Activated naive CD4-positive, alpha-beta T cell treated with anti-CD3 and anti-CD28 coated beads, Interleukin-2, amount 10 ng/mL, durations not matched to agents 7 days and 5 days (primary cell): ENCODE results near the gene C17orf50.

ENCODE experiments used
- CTCF ChIA-PET: fragments of 350-600 bp; sonication (Branson Sonifier 250); formaldehyde crosslinking; loops from one replicate; lab custom pipeline; 2021; ENCODE audit warnings: antibody characterized with exemption; lab: Charles Lee
- DNase-seq: peaks from one replicate; pipeline ENCODE4 v3.0.0-alpha.2; 2020
- H3K27ac Mint-ChIP-seq: one replicate; pipeline ENCODE4 v1.8.0; 2021; ENCODE audit warnings: mild to moderate bottlenecking, moderate library complexity, mixed read lengths
- H3K27me3 Mint-ChIP-seq: one replicate; pipeline ENCODE4 v1.8.0; 2021; ENCODE audit warnings: mild to moderate bottlenecking, mixed read lengths
- H3K36me3 Mint-ChIP-seq: one replicate; pipeline ENCODE4 v1.8.0; 2021; ENCODE audit warnings: mixed read lengths
- H3K4me1 Mint-ChIP-seq: one replicate; pipeline ENCODE4 v1.8.0; 2021; ENCODE audit warnings: mixed read lengths
- H3K4me3 Mint-ChIP-seq: one replicate; pipeline ENCODE4 v1.8.0; 2021; ENCODE audit warnings: mild to moderate bottlenecking, moderate library complexity, mixed read lengths
- H3K9me3 Mint-ChIP-seq: one replicate; pipeline ENCODE4 v1.8.0; 2021; ENCODE audit warnings: mixed read lengths

Gene C17orf50

DNA sequence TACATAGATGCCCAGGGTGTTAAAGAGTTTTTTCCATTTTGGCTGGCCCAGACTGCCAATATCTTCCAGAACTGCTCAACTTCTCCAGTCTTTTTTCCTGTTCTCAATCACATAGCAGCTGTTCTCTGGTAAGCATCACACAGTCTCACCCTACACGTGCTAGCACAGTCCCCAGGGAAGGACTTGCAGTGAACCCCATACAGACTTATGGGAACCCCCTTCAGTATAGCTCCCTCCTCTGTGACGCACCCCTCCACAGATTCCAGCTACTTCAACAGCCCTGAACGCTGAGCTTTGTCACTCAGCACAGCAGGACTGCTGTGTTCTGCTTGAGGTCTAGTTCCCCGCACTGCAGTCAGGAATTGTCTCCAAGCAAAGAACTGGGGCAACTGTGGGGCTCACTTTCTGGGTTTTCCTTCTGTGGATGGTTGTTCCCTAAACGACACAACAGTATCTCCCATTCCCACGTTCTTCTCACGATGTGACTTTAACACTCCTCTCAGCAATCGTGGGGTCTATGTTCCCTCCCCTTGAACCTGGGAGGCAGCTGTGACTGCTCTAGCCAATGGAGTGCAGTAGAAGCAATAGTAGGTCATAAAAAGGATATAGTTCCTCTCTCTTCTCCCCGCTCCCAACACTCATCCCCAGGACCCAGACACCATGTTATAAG lies 31.1 kb downstream of the C17orf50 start:
- H3K9me3 Mint-ChIP-seq: no peaks in the 10 kb centered on the region
- peaks cover 25% of the 10 kb centered on the region for H3K4me1 Mint-ChIP-seq
- no peak overlapping the region for H3K27ac Mint-ChIP-seq
- H3K4me3 Mint-ChIP-seq: no peak overlapping the region
- CTCF ChIA-PET: interaction anchor here (2.0 to 2.7 kb wide), 2 partner anchors 13 to 27 kb away, joined by 7 to 10 read pairs; no protein-coding TSS in a partner anchor
- H3K27me3 Mint-ChIP-seq: peaks cover 67% of the 10 kb centered on the region
- no peaks in the 10 kb centered on the region for H3K36me3 Mint-ChIP-seq
- no peak for DNase-seq

DNA sequence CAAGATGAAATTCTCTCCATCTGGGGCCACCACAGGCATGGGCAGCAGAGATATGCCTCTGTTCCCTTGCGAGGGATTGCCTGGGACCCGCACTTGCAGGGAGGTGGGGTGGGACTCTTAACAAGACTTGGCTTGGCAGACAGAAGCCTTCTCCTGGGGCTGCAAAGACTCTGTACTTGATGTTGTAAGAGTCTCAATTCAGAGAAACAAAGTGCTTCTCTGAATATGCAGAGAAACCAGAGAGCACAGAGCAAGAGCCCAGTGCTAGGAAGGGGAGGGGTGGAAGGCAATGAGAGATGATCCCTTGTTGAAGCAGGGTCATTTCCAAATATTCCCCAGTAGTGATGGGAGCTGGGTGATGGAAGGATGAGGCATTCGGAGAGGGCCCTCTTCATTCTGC lies 32.6 kb downstream of the C17orf50 start:
- Mint-ChIP-seq H3K4me3 (no peak overlapping the region), H3K9me3 (no peaks in the 10 kb centered on the region), H3K36me3 (no peaks in the 10 kb centered on the region), H3K4me1 (peaks cover 25% of the 10 kb centered on the region), H3K27ac (no peak overlapping the region), H3K27me3 (peaks cover 67% of the 10 kb centered on the region)
- no peak for DNase-seq
- CTCF ChIA-PET: interaction anchor here (2.0 to 2.7 kb wide), 2 partner anchors 11 to 29 kb away, joined by 7 to 10 read pairs; no protein-coding TSS in a partner anchor

DNA sequence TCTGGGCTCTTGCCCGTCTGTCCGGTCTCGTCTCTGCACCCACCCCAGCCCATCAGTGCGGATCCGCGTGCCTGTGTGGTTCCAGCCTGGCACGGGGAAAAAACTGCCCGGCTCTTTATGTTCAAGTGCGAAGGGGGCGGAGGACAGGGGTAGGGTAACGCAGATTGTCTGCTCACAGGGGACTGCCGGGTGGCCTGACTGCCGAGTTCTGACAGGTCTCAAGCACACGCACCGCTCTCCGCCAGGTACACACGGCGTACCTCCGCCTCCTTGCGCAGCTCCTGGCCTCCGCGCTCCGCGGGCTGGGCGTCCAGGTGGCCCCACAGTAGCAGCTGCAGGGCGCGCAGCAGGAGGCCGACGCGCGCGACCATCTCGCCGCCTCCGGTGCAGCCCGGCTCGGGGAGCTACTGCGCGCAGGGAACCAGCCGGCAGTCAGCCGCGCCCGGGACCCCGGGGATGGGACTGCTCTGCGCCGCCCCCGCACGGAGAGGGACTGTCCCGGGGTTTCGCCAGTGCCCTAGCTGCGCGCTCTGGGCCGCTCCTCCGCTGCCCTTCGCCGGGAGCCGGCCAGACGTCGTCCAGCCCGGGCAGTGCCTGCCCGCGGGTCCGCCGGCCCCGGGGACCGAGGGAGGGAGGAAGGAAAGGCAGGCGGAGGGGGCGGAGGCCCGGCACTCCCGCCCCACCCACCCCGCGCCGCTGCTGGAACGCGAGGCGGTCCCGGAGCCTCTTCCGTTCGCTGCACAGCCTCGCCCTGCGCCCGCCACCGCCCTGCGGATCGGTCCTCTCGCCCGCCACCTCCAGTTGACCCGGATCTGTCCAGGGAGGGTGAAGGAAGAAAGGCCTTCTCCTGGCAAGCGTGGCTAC lies 34.6 kb downstream of the C17orf50 start, which contains the start of gene MMP28:
Gene MMP28, minus strand, starts transcription at position 635 of the 864 bp plus-strand sequence. Its CDS starts 264 bp downstream, at position 371.
- DNase-seq: peak; percentile 56
- H3K36me3 Mint-ChIP-seq: no peaks in the 10 kb centered on the region
- H3K27me3 Mint-ChIP-seq: peaks cover 75% of the 10 kb centered on the region
- H3K27ac Mint-ChIP-seq: no peak within 1 kb of the TSS
- CTCF ChIA-PET: interaction anchor here (0.8 to 1.7 kb wide), 3 partner anchors 10 to 35 kb away, joined by 3 to 6 read pairs (median 4); partner anchors contain the start of genes C17orf50 and TAF15
- peak within 1 kb of the TSS; percentile 70 for H3K4me3 Mint-ChIP-seq
- H3K4me1 Mint-ChIP-seq: peaks cover 18% of the 10 kb centered on the region
- no peaks in the 10 kb centered on the region for H3K9me3 Mint-ChIP-seq

DNA sequence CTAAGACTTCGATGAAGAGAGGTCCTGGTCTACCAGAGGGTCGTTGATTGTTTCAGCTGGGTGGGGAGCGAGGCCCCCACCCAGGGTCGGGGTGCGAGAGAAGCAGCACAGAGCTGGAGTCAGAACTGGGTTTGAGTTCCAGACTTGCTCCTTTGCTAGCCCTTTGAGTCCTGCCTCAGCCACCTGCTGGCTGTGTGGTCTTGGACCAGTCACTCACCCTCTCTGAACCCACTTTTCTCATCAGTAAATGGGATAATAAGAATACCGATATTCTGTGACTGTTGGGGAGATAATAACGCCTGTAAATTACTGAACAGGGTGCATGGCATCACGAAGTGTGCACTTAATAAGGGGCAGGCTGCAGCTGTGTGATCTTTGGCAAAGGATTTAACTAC lies 35.2 kb downstream of the C17orf50 start:
- Mint-ChIP-seq H3K9me3 (no peaks in the 10 kb centered on the region), H3K27ac (no peak overlapping the region), H3K4me3 (peak overlapping the region; percentile 70), H3K36me3 (no peaks in the 10 kb centered on the region), H3K27me3 (peaks cover 76% of the 10 kb centered on the region), H3K4me1 (peaks cover 22% of the 10 kb centered on the region)
- CTCF ChIA-PET: interaction anchor here (0.7 to 2.5 kb wide), 7 partner anchors 9 to 36 kb away, joined by 3 to 18 read pairs (median 4); partner anchors contain the start of genes C17orf50 and TAF15
- DNase-seq: no peak

DNA sequence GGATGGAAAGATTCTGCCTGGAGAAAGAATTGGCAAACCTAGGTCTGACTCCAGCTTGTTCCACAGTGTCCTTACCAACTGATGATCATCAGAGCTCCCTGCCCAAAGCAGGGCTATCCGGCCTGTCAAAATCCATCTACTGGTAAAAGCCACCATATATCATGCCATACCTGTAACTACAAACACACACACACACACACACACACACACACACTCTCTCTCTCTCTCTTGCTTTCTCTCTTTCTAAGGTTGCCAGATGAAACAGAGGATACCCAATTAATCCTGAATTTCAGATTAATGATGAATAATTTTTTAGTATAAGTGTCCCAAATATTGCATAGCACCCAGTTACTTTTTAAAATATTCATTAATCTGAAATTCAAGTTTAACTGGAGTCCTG lies 36.3 kb downstream of the C17orf50 start:
- DNase-seq: no peak
- Mint-ChIP-seq H3K9me3 (no peaks in the 10 kb centered on the region), H3K4me3 (no peak overlapping the region), H3K27me3 (peaks cover 72% of the 10 kb centered on the region), H3K36me3 (no peaks in the 10 kb centered on the region), H3K27ac (no peak overlapping the region), H3K4me1 (peaks cover 32% of the 10 kb centered on the region)
- CTCF ChIA-PET: interaction anchor here (1.1 to 2.5 kb wide), 5 partner anchors 11 to 37 kb away, joined by 3 to 18 read pairs (median 6); partner anchors contain the start of gene C17orf50

DNA sequence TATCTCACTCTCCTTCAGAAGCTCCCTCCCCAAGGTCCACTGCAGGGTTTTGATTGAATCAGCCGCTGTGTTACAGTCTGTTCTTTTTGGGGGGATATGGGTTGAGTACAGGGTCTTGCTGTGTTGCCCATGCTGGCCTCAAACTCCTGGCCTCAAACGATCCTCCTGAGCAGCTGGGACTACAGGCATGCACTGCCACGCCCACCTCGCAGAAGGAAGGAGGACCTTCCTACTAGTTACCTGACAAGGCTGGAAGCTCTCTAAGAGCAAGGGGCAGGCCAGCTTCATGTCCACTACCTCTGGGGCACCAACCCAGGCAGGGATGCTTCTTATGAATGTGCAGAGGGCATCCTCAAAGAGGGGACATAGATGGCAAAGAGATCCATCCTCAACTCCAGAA lies 36.7 kb downstream of the C17orf50 start:
- H3K27me3 Mint-ChIP-seq: peaks cover 67% of the 10 kb centered on the region
- H3K4me1 Mint-ChIP-seq: peaks cover 34% of the 10 kb centered on the region

DNA sequence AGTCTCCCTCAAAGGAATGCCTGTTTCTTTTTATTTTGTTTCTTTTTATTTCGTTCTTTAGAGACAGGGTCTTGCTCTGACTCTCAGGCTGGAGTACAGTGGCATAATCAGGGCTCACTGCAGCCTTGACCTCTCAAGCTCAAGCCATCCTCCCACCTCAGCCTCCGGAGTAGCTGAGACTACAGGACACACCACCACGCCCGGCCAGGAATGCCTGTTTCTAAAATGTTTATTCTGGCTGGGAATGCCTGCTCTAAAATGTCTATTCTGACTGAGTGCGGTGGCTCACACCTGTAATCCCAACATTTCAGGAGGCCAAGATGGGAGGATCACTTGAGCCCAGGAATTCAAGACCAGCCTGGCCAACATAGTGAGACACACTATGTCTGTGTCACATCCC lies 37.2 kb downstream of the C17orf50 start:
- CTCF ChIA-PET: interaction anchor here (1.2 to 2.5 kb wide), 3 partner anchors 13 to 185 kb away, joined by 3 to 18 read pairs (median 3); no protein-coding TSS in a partner anchor
- H3K27ac Mint-ChIP-seq: no peak overlapping the region
- no peaks in the 10 kb centered on the region for H3K9me3 Mint-ChIP-seq
- no peaks in the 10 kb centered on the region for H3K36me3 Mint-ChIP-seq
- H3K4me3 Mint-ChIP-seq: no peak overlapping the region
- peaks cover 67% of the 10 kb centered on the region for H3K27me3 Mint-ChIP-seq
- H3K4me1 Mint-ChIP-seq: peaks cover 34% of the 10 kb centered on the region
- no peak for DNase-seq

More for the DNA sequence above, 36.7 kb downstream of the C17orf50 start:
- no peaks in the 10 kb centered on the region for H3K36me3 Mint-ChIP-seq
- CTCF ChIA-PET: interaction anchor here (1.5 to 2.5 kb wide), 3 partner anchors 11 to 33 kb away, joined by 3 to 18 read pairs (median 3); no protein-coding TSS in a partner anchor
- no peaks in the 10 kb centered on the region for H3K9me3 Mint-ChIP-seq
- H3K4me3 Mint-ChIP-seq: no peak overlapping the region
- no peak overlapping the region for H3K27ac Mint-ChIP-seq
- no peak for DNase-seq

DNA sequence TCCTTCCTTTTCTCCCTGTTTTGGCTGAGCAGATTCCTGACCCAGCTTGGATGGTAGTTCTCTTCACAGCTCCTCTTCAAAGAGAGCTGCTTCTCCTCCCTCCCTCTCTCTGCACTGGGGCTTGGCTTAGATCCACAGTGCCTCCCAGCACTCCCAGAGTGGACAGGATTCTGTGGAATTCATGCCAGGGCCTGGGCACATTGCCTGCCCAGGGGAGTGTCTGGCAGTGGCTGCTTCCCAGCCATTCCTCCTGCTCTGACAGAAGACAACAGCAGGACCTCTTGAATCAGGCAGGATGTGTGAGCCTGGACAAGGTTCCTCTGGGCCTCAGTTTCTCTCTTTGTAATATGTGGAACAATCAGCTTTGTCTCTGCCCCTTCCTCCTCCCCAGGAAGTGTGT lies 39.3 kb downstream of the C17orf50 start:
- Mint-ChIP-seq H3K36me3 (no peaks in the 10 kb centered on the region), H3K9me3 (no peaks in the 10 kb centered on the region), H3K27ac (no peak overlapping the region), H3K27me3 (peaks cover 47% of the 10 kb centered on the region), H3K4me3 (no peak overlapping the region), H3K4me1 (peaks cover 36% of the 10 kb centered on the region)
- no peak for DNase-seq
- CTCF ChIA-PET: interaction anchor here (1.0 to 1.1 kb wide), 3 partner anchors 9 to 36 kb away, joined by 3 to 4 read pairs (median 3); partner anchors contain the start of gene TAF15

DNA sequence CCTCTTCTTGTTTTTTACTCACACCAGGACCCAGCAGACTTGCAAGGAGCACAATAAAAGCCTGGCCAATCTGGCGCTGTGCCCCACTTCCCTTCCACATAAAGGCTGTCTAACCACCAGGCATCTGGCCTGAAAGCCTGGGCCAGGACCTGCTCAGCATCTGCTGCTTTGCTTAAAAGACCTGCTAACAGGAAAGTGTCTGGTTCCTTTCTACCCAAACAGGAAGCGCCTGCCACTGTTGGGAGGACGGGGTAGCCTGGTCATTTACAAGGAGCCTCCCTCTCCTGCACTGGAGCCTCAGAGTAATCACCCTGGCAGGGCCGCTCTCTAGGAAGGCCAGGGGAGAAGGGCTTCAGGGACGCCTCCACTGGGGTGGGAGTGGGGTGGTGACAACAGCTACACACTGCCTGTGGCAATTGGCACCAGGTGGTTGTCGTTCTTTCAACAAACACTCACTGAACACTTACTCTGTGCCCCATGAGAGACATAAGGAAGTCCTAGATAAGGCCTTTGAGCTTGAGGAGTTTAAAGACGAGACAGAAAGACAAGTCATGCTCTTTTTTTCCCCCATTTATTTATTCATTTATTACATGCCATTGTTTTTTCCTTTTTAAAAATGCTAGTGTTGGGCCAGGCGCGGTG lies 41.0 kb downstream of the C17orf50 start:
- H3K4me3 Mint-ChIP-seq: no peak overlapping the region
- peaks cover 35% of the 10 kb centered on the region for H3K27me3 Mint-ChIP-seq
- DNase-seq: peak; percentile 57
- peaks cover 31% of the 10 kb centered on the region for H3K4me1 Mint-ChIP-seq
- H3K9me3 Mint-ChIP-seq: no peaks in the 10 kb centered on the region
- CTCF ChIA-PET: interaction anchor here (11.7 kb wide), 1 partner anchor 34 kb away, joined by 219 read pairs; no protein-coding TSS in a partner anchor
- no peaks in the 10 kb centered on the region for H3K36me3 Mint-ChIP-seq
- peak overlapping the region; percentile 70 for H3K27ac Mint-ChIP-seq

DNA sequence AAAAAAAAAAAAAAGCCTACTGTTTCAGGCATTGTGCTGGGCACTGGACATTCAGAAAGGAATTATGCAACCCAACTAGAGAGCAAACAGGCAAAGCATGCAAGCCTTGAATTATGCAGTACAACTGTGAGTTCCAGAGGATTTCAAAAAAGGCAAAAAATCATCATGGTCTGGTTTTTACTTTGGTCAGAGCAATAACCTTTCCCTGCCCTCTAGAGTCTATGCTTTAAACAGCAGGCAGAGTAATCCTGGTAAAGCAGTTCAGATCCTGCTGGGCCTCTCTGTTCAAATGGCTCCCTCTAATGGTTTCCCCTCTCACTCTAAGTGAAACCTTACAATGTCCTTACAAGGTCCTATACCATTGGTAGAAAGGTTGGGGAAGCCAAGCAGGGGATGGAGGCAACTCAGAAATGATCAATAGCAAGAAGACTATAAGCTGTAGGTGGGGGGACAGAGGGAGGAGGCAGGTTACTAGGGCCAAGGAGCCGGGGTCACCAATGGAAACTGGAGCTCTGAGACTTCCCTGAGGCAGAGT lies 44.0 kb downstream of the C17orf50 start:
- no peak overlapping the region for H3K4me3 Mint-ChIP-seq
- no peaks in the 10 kb centered on the region for H3K36me3 Mint-ChIP-seq
- H3K9me3 Mint-ChIP-seq: no peaks in the 10 kb centered on the region
- H3K27ac Mint-ChIP-seq: no peak overlapping the region
- peaks cover 11% of the 10 kb centered on the region for H3K27me3 Mint-ChIP-seq
- DNase-seq: peak; percentile 60
- CTCF ChIA-PET: interaction anchor here (0.8 to 11.7 kb wide), 11 partner anchors 9 to 268 kb away, joined by 3 to 219 read pairs (median 5); partner anchors contain the start of genes GAS2L2 and MMP28
- peaks cover 56% of the 10 kb centered on the region for H3K4me1 Mint-ChIP-seq

DNA sequence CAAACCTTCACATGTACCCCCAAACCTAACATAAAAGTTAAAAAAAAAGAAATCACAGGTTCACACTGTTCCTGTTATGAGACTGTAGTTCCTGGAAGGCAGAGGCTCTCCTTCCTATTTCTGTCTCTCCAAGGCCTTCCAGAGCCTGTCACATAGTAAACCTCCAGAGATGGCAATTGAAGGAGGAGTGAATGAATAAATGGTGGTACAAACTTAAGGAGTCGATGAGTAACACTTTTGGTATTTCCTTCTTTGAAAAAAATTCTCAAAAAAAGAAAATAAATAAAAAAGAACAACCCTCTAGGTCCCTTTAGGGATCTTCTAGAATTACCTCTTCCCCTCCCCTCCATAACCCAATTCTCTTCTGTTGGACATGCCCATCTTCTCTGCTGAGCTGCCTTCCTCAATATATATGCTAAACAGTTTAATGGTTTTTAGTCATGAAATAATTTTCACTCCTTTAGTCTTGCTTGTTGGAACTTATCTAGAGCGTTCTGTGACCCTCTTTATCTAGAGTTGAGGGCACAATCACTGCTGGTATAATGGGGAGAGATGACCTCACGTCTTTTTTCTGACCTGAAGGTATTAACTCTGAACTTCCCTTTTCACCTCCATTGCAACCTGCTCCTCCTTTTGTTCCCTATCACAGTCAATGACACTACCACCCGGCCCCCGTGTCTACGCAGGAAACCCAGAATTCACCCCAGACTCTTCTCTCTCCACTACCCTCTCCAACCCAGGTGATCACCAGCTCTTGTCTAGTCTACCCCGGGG lies 46.9 kb downstream of the C17orf50 start:
- peaks cover 11% of the 10 kb centered on the region for H3K36me3 Mint-ChIP-seq
- no peak for DNase-seq
- H3K27me3 Mint-ChIP-seq: no peaks in the 10 kb centered on the region
- H3K9me3 Mint-ChIP-seq: no peaks in the 10 kb centered on the region
- CTCF ChIA-PET: interaction anchor here (0.9 to 11.7 kb wide), 5 partner anchors 11 to 195 kb away, joined by 3 to 219 read pairs (median 6); no protein-coding TSS in a partner anchor
- H3K4me3 Mint-ChIP-seq: peak overlapping the region; percentile 89
- H3K27ac Mint-ChIP-seq: peak overlapping the region; percentile 99
- peaks cover 56% of the 10 kb centered on the region for H3K4me1 Mint-ChIP-seq

DNA sequence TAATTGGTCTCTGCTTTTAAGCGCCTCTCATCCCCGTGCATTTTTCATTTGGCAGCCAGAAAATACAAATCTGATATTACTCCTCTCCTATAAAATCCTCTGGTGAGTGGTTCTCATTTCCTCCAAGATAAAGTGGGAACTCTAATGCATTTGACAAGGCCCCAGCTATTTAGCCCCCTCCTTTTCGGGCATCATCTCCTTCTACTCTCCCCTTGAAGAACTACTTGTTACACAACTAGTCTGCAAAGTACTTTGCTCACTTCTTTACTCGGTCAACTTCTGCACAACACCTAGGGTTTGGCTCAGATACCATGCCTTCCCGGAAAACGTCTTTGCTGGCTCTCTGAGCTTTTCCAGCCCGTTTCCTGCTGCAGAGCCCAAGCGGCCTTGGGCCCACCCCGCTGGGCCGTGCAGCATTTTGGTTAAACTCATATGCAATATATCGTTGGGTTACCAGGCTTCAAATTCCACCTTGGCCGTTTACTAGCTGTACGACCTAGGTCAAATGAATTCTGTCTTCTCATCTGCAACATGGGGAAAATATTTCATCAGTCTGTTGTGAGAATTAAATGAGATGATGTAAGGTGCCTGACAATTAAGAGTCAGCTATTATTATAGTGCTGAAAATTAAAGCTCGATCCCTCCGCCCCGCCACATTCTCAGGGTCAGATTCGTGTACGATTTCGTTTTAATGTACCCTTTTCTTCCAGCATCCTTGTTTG lies 47.7 kb downstream of the C17orf50 start:
- Mint-ChIP-seq H3K27me3 (no peaks in the 10 kb centered on the region), H3K9me3 (no peaks in the 10 kb centered on the region), H3K4me3 (peak overlapping the region; percentile 89), H3K36me3 (peaks cover 15% of the 10 kb centered on the region), H3K27ac (peak overlapping the region; percentile 99), H3K4me1 (peaks cover 59% of the 10 kb centered on the region)
- CTCF ChIA-PET: interaction anchor here (0.9 to 11.7 kb wide), 11 partner anchors 8 to 195 kb away, joined by 3 to 219 read pairs (median 3); partner anchors contain the start of genes MMP28 and RDM1
- DNase-seq: no peak
